ENCODE measurements around the gene TMEM182. TPM values are rescaled to one million over a fixed set of nuclear protein-coding genes. Genes with fewer than 3 reads are reported as not detected.

The TMEM182 gene
- total RNA-seq, 1 donor, result 1.4 TPM

GRCh38 chr2:102784940-102785339 lies 23.1 kb downstream of the TMEM182 start:
- H3K79me2 ChIP-seq (ENCODE audit: insufficient read depth, low read length), result no peaks in the 10 kb centered on the region
- H3K4me1 ChIP-seq (ENCODE audit: insufficient read depth, low read length), result no peaks in the 10 kb centered on the region
- H3K27ac ChIP-seq (ENCODE audit: low read depth, low read length), result no peak overlapping the region
- TF ChIP-seq CTCF (IDR thresholded peaks at IDR 0.05; ENCODE audit: extremely low read depth, low read depth, low read length), result no peak
- no peaks in the 10 kb centered on the region for H3K27me3 ChIP-seq (ENCODE audit: insufficient read depth, low read length)
- no peak overlapping the region for H3K4me2 ChIP-seq (ENCODE audit: insufficient read depth, low read length)
- no peak overlapping the region for H3K4me3 ChIP-seq (ENCODE audit: insufficient read depth, low read length)
- H4K20me1 ChIP-seq (ENCODE audit: insufficient read depth, low read length), result no peaks in the 10 kb centered on the region
- no peak for DNase-seq (ENCODE audit: insufficient read length, low spot score, missing footprints)
- no peaks in the 10 kb centered on the region for H3K36me3 ChIP-seq (ENCODE audit: insufficient read depth, low read length)
- no peak overlapping the region for H2AFZ ChIP-seq (ENCODE audit: low read length)
- H3K9me3 ChIP-seq (ENCODE audit: low read depth, low read length), result no peaks in the 10 kb centered on the region

- no peaks in the 10 kb centered on the region for H3K4me1 ChIP-seq (ENCODE audit: insufficient read depth, low read length)
- H3K27ac ChIP-seq (ENCODE audit: low read depth, low read length), result no peak overlapping the region
- H4K20me1 ChIP-seq (ENCODE audit: insufficient read depth, low read length), result no peaks in the 10 kb centered on the region
- H3K79me2 ChIP-seq (ENCODE audit: insufficient read depth, low read length), result no peaks in the 10 kb centered on the region
- H3K4me2 ChIP-seq (ENCODE audit: insufficient read depth, low read length), result no peak overlapping the region
- no peak for TF ChIP-seq CTCF (IDR thresholded peaks at IDR 0.05; ENCODE audit: extremely low read depth, low read depth, low read length)
- H3K27me3 ChIP-seq (ENCODE audit: insufficient read depth, low read length), result no peaks in the 10 kb centered on the region
- H3K9me3 ChIP-seq (ENCODE audit: low read depth, low read length), result no peaks in the 10 kb centered on the region
- DNase-seq (ENCODE audit: insufficient read length, low spot score, missing footprints), result no peak
- H2AFZ ChIP-seq (ENCODE audit: low read length), result no peak overlapping the region
- no peak overlapping the region for H3K4me3 ChIP-seq (ENCODE audit: insufficient read depth, low read length)
- no peaks in the 10 kb centered on the region for H3K36me3 ChIP-seq (ENCODE audit: insufficient read depth, low read length)
These were observed 26.5 kb downstream of the TMEM182 start for GRCh38 chr2:102788216-102788884.

DNA sequence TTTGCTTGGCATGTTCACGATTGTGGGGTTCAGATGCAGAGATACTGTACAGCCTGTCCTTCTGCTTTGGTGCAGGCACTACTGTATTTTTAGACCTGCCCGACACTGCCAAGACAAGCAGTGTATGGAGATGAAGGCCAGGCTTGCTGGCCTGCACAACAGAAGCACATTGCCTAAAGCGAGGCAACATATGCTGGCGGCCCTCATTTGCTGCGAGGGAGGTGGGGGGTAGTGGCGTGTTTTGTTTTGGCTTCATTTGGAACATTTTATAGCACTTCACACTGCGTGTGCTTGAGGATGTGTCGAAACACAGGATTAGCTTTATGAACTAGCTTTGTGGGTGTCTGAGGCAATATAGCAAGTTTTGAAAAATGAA lies 27.0 kb downstream of the TMEM182 start:
- H3K27me3 ChIP-seq (ENCODE audit: insufficient read depth, low read length), result no peaks in the 10 kb centered on the region
- no peak for DNase-seq (ENCODE audit: insufficient read length, low spot score, missing footprints)
- no peak overlapping the region for H3K4me3 ChIP-seq (ENCODE audit: insufficient read depth, low read length)
- no peaks in the 10 kb centered on the region for H3K9me3 ChIP-seq (ENCODE audit: low read depth, low read length)
- no peak overlapping the region for H3K4me2 ChIP-seq (ENCODE audit: insufficient read depth, low read length)
- no peaks in the 10 kb centered on the region for H4K20me1 ChIP-seq (ENCODE audit: insufficient read depth, low read length)
- H3K36me3 ChIP-seq (ENCODE audit: insufficient read depth, low read length), result no peaks in the 10 kb centered on the region
- H2AFZ ChIP-seq (ENCODE audit: low read length), result no peak overlapping the region
- no peaks in the 10 kb centered on the region for H3K79me2 ChIP-seq (ENCODE audit: insufficient read depth, low read length)
- TF ChIP-seq CTCF (IDR thresholded peaks at IDR 0.05; ENCODE audit: extremely low read depth, low read depth, low read length), result no peak
- H3K27ac ChIP-seq (ENCODE audit: low read depth, low read length), result no peak overlapping the region
- H3K4me1 ChIP-seq (ENCODE audit: insufficient read depth, low read length), result no peaks in the 10 kb centered on the region

DNA sequence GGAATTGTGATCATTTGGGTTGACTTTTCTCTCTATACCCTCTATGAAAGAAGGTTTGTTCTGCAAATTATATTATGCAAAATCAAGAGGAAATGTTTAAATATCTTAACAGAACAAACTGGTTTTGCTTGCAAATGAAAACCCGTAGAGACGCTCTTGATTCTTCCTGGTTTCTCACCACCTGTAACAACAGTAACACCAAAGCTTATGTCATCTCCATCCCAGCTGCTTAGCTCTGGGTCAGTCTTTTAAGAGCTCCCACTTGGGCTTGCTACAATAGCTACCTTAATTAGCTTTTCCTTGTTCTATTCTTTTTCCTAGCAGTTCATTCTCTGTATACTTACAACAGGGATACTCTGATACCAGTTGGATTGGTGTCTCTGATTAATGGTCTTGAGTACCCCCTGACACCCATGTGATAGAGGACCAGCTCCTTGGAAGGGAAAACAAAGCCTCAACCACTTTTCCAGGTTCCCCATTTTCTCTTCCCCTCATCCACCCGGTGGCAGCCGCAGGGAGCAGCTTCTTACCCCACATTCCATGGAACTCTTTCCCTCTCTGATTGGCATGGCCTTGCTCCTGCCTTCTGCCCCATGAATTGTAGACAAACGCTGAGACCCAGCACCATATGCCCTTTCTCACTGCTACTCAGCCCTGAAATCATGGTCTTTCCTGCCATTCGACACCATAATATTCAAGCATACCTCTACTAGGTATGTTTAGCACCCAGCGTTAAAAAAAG lies 27.7 kb downstream of the TMEM182 start:
- Histone ChIP-seq H3K4me2 (ENCODE audit: insufficient read depth, low read length) (no peak overlapping the region), H3K9me3 (ENCODE audit: low read depth, low read length) (no peaks in the 10 kb centered on the region), H3K4me1 (ENCODE audit: insufficient read depth, low read length) (no peaks in the 10 kb centered on the region), H3K27ac (ENCODE audit: low read depth, low read length) (no peak overlapping the region), H3K79me2 (ENCODE audit: insufficient read depth, low read length) (no peaks in the 10 kb centered on the region), H3K27me3 (ENCODE audit: insufficient read depth, low read length) (no peaks in the 10 kb centered on the region), H3K4me3 (ENCODE audit: insufficient read depth, low read length) (no peak overlapping the region), H2AFZ (ENCODE audit: low read length) (no peak overlapping the region), H4K20me1 (ENCODE audit: insufficient read depth, low read length) (no peaks in the 10 kb centered on the region), H3K36me3 (ENCODE audit: insufficient read depth, low read length) (no peaks in the 10 kb centered on the region)
- TF ChIP-seq CTCF (IDR thresholded peaks at IDR 0.05; ENCODE audit: extremely low read depth, low read depth, low read length), result no peak
- DNase-seq (ENCODE audit: insufficient read length, low spot score, missing footprints), result no peak
